Measurements from ENCODE around the gene ENAH.
A peak's percentile ranks its signal among the peaks of the same experiment; 100 is the strongest.
"Not testable (repeated sequence)": the region's sequence is repeated elsewhere in the genome, so short reads cannot be mapped to it uniquely, and the experiment has no call there.

The ENAH gene

DNA sequence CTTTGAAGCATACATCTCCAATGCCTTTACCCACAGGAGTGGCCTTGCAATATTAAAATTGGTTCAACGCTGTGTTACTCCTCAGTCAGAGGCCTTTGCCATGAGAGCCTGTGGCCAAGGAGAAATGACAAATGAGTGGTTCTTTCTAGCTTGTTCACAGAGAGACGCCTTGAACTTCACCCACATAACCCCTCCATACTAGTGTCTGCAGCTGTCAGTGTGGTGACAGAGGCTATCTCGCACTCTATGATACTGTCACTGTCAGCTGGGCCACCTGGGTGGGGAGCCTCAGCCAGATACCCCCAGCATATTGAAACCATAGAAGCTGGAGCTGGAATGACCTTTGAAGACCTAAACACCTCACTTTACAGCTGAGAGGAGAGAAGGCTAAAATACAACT, 167.7 kb downstream of the ENAH start:
- DNase-seq = no peak

DNA sequence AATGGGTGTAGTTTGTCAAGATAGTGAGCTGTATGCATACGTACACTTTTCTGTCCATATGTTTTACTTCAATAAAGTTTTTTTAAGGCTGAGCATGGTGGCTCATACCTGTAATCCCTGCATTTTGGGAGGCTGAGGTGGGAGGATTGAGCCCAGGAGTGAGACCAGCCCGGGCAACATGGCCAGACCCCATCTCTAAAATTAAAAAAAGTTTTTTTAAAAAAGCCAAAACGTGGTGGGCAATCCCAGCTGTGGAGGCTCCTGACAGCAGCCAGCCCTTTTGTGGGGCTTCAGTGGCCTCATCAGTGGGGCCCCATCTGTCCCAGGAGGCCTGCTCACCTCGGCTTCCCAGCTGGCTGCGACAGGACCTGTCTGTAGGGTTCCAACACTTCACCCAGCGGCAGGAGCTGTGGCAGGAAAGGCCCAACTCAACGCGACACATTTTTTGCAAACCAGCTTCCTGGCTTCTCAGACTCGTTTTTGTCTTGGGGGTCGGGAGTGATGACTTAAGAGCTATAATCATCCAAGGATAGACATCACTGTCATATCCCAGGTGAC, 168.2 kb downstream of the ENAH start:
- no peak for DNase-seq

DNA sequence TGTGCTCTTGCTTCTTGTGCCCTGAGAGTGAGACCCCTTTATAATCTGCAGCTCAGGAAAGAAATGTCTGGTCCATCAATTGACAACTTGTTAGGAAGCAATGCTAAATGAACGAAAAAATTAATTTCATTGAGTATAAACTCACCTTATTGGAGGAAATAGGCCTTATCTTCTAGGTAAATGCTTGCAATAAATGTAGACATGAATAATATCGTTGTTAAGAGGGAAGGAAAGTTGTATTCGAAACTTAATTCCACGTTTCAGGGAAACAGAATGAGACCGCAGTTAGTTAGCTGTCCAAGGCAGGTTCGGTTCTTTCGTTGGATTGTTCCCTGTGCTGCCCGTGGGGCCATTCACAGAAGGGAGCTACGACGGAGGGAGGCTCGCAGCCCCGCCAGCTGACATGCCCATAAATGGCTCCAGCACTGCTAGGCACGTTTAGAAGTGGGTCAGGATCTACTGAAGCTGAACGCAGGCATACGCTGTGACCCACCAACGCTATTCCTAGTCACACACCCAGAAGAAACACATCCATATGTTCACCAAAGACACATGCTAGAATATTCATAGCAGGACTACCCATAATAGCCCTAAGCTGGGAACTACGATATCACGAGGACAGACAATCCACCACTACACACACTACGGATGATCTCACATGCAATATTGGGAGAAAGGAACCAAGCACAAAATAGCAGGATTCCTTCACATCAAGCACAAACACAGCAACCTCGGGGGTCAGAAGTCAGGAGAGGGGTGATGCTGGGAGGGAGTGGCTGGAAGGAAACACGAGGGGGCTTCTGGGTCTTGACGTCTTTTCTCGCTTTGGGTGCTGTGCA, 168.9 kb downstream of the ENAH start:
- DNase-seq = peak; percentile 56

DNA sequence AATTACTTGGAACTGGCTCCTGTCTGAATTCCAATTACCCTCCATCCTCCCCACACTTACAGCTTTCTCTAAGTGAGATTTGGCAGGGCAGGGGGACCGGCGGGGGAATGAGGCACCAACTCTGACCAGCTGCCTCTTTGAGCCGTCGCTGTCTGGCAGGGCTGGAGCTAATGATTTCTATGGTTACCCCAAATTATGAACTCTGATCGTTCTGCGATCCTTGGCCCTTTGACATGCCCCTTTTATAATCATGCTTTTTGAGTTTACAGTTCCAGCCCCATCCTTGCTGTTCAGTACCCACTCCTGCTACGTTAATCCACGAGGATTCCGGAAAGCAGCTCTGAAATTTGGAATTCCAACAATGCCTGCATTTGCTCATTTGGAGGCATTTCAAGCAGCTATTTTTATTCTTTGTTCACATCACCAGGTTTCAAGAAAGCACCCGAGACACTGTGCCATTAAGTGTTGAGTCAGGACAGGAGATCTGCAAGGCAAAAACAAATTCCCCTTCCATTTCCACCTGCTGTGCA, 170.4 kb downstream of the ENAH start:
- DNase-seq = no peak

DNA sequence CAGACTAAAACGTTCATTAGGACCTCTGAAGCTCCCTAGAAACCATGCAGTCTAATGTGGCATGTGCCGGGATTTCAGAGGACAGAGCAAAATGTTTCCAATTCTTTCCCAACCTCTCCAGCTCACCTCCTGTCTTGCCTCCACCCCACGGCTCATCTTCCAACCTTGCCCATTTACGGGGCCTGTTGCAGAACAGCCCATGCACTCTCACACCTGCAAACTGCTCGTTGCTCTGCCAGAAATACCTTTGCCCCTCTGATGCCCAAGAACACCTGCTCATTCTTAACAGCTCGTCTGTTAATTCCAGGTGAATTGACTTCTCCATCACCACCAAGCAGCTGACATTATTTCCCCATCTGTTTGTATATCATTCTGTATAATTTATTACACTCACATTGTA, 171.2 kb downstream of the ENAH start:
- DNase-seq = no peak

DNA sequence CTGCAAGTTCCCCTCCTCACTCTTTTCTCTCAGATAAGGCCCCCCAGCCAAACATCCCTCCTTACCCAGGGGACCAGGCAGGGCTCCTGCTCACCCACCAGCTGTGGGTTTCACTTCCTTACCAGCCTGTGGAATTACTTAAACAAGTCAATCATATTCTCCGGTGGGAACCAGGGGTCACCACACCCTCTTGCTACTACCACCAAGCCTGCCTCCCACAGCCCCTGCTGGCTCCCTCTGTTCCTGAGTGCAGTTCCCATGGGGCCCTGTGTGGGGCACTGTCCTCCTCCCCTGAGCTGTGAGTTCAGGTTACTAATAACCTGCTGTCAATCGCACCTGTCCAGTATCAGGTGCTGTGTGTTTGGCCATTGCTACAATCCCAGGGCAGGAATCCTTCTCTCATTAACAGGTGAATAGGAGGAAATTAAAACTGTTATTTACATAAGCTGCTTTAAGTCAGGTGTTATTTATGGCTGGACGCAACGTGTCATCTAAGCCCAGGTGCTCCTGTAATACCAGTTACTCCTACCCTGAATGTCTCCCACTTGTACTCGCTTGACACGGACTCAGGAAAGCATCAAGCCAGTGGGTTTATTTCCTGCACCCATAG, 172.0 kb downstream of the ENAH start:
- no peak for DNase-seq

DNA sequence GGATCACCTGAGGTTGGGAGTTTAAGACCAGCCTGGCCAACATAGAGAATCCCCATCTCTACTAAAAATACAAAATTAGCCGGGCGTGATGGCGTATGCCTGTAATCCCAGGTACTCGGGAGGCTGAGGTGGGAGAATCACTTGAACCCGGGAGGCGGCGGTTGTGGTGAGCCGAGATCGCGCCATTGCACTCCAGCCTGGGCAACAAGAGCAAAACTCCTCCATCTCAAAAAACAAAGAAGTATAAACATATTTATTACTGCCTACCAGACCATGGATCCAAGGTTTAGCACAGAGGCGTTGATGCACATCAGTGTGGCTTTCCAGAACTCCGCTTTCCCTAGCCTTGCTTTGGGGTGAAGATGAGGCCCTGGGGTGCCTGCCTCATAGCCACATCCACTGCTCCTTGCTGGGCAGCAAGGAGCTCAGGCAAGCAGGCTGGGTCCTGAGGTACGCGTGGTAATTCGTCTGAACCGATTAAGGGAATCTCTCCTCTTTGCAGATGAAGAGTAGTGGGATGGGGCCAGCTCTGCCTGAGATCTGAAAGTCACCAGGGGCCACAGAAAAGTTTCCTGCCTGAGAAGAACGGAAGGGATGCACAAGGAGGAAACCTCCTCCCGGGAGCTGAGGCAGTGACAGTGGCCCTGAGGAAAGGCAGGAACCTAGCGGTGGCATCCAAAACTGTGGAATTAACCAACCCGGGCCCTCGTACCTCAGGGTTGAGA, 172.8 kb downstream of the ENAH start:
- no peak for DNase-seq

DNA sequence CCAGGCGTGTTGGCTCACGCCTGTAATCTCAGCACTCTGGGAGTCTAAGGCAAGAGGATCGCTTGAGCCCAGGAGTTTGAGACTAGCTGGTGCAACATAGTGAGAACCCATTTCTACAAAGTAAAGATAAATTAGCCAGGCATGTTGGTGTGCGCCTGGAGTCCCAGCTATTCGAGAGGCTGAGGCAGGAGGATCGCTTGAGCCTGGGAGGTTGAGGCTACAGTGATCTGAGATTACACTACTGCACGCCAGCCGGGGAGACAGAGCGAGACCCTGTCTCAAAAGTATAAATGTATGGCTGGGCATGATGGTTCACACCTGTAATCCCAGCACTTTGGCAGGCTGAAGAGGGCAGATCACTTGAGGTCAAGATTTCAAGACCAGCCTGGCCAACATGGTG, 173.6 kb downstream of the ENAH start:
- no peak for DNase-seq

DNA sequence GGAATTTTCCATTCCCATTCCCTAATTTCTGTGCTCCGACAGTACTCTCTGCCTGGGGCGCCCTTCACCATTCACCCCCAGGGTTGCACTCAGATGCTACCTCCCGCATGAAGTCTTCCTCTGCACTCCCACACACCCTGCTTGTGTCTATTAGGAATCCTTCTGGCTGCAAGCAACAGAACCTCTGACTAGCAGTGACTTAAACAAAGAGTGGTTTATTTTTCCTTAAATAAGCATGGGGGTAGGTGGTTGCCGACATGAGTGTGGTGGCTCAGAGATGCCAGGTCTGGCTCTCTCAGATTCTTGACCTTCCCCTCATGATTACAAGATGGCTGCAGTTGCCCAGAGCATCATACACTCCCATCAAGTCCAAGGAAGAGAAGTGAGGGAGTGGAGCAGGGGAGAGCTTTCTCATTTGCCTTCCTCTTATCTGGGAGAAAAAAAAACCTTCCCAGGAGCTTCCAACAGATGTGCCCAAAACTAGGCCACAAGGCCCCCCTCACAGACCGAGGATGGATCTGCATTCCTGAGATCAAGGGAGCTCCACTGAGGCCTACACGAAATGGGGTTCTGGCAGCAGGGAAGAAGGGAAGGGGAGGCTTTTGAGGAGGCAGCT, 175.5 kb downstream of the ENAH start:
- no peak for DNase-seq

DNA sequence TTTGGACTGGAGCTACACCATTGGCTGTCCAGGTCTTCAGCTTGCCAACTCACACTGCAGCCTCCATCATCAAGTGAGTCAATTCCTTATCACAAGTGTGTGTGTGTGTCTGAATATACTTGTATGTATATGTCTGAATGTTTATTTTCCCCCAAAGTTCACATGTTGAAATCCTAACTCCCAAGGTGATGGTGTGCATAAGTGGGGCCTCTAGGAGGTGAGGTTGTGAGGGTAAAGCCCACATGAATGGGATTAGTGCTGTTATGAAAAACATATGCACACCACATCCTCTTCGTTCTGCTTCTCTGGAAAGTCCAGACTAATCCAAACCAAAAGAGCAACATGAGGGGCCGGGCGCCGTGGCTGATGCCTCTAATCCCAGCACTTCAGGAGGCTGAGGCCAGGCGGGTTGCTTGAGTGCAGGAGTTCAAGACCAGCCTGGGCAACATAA, 176.4 kb downstream of the ENAH start:
- no peak for DNase-seq

DNA sequence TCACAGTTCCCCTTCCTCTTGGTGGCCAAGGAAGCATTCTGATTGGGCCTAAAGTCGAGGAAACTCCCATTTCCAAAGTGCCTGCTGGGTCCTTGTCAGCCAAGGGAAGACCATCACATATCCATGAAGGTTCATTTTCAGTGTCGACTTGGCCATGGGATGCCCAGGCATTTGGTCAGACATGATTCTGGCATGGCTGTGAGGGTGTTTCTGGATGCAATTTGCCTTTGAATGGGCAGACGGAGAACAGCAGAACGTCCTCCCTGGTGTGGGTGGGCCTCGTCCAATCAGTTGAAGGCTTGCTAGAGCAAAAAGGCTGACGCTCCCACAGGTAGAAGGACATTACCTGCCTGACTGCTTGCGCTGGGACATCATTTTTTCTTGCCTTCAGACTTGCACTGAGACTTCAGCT, 176.8 kb downstream of the ENAH start:
- no peak for DNase-seq

DNA sequence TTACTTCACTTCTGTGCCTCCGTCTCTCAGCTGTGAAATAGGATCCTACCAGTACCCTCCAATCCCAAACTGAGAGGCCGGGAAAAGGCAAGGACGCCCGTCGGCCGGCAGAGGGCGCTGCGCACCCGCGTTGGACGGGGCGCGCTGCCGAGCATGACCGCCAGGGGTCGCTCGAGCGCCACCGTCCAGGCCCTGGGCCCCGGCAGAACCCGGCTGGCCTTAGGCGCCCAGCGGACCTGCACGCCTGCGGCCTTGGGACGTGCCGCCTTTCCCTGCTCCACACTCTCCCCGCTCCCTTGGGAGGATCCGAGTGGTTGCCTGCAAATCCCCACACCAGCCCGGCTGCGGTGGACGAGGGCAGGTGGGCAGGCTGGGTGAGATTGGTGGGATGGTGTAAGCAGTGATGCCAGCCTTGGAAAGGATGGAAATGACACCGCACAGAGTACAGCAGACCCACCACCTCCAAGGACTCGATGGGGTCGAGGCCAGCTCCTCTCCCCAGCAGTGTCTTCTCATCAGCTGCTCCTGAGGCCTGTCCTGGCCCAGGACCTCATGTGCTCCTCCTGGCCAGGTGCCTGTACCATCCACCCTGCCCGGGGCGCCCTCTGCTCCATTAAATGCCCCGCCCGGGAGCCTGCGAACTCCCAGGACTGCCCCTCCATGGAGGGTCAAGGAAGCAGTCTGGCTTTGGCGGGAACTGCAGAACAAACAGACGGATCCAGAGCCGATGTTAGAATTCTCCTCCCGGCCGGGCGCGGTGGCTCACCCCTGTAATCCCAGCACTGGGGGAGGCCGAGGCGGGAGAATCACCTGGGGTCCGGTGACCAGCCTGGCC, 177.7 kb downstream of the ENAH start:
- DNase-seq = peak; percentile 86

DNA sequence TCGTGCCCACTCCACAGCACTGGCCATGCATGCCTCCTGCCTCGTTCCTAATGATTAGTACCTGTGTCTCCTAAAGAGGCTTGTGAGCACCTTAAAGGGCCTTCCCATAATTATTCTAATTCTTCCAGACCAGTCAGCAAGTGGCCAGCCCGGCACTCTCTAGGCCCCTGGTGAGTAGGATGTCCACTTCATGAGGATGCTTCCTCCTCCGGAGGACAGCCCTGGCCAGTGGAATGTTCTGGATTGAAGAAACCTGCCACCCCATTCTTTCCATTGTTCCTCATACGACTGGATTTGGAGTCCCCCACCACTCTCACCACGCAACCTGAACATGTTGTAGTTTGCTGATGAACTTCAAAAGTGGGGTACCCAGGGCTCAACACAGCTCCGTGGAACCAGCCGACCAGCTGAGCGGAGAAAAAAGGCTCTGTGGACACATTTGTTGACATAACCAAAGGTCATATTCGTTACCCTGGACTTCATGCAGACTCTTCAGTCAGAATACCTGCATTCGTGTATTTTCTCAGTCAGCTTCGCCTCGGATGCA, 178.4 kb downstream of the ENAH start:
- no peak for DNase-seq

DNA sequence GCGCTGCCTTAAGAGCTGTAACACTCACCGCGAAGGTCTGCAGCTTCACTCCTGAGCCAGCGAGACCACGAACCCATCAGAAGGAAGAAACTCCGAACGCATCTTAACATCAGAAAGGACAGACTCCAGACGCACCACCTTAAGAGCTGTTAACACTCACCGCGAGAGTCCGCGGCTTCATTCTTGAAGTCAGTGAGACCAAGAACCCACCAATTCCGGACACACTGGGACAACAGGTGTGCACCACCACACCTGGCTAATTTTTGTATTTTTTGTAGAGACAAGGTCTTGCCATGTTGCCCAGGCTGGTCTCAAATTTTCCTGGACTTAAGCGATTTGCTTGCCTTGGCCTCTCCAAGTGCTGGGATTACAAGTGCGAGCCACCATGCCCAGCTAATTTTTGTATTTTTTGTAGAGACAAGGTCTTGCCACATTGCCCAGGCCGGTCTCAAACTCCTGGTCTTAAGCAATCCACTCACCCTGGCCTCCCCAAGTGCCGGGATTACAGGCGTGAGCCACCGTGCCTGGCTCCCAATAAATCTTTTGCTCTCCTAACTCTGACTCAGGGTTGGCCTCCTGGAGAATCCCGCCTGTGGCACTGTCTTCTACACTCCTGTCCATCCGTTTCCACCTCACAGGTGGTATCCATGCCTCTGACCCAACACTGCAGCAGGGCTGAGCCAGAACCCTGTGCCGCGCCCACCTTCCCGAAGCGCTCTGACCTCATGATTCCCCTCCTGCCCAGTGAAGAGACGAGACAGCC, 179.1 kb downstream of the ENAH start:
- DNase-seq = not testable (repeated sequence)

DNA sequence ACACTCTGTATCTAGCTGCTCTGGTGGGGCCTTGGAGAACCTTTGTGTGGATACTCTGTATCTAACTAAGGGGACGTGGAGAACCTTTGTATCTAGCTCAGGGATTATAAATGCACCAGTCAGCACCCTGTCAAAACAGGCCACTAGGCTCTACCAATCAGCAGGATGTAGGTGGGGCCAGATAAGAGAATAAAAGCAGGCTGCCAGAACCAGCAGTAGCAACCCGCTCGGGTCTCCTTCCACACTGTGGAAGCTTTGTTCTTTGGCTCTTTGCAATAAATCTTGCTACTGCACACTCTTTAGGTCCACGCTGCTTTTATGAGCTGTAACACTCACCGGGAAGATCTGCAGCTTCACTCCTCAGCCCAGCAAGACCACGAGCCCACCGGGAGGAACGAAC, 179.7 kb downstream of the ENAH start:
- not testable (repeated sequence) for DNase-seq

DNA sequence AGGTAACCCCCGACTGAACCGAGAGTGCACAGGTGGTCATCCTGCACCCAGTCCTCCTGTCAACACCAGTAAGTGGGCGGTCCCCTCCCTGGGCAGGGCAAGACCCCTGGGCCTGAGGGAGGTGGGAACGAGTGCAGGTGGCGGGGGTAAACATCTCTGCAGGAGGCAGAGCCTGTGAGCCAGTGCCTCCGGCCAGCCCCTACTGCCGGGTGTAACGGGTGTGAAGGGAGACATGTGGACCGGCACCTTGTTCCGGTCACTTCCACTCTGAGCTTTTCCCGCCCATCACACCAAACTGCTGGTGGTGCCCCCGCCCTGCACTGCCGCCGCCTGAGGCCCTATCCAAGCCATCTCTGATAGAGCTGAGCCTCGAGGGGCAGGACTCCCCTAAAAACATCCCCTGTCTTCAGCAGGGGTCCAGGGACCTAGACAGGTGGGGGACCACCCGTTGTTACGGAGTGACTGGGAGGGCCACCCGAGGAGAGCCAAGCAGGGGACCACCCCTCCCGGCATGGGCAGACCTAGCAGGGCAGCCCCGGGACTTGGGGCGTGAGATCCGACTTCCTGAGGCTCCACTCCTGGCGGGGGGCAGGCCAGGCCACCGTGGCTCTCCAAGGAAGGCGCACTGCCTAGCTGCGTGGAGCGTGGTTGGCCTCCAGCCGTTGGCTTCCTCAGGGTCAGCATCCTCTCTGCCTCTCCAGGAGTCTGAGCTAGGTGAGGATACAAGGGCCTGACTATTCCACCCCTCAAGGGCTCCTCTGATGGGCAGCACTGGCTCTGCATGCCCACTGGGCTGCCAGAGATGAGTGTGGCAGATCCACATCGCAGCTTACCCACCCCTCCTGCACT, 181.2 kb downstream of the ENAH start:
- DNase-seq = no peak

DNA sequence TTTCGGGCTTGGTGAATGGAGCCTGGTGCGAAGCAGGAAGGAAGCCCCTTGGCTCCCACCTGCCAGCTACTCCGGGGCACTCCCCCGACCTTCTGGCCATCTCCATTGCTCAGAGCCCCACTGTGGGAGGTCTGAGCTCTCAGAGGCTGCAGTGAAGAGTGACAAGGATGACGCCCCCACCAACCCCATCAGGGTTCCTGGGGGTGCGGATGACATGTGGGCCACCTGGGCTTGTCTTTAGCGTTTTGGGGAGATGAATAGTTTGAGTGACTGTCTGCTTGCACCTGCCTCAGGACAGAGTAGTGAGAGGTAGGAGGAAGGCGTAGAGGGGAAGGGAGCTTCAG, 181.8 kb downstream of the ENAH start:
- no peak for DNase-seq

DNA sequence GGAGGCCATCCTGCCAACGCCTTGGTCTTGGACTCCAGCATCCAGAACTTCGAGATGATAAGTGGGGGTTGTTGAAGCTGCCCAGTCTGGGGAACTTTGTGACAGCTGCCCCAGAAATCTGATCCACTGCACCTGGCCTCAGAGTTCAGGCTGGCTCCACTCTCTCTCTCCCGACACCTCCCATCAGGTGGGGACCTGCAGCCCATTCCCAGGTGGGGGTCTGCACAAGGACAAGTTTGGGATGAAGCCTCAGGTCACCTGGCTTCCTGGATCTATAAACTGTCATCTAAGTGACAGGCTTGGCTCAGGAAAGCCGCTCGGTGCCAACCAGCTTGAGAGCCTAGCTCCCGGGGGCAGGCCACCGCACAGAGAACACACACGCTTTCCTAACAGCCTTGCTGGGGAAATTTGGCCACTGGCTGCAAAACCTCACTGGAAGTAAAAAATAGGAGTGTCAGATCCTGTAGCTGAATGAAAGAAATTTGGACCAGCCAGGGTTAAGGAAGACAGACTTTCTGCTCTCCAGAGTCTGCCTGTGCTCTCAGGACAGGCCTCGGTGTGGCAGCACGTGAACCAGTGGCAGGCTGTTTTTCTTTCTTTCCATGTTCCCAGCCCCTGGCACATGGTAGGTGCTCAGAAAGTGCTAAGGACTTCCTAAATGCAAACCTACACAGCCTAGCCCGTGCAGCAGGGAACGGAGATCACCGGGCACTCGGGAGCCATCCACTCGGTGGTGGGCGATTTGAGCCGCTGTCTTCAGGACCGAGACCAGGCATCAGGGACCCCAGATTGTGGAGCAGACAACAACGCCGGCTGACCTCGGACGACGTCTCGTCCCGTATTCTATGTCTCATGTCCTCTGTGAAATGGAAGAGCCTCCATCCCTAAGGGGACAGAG, 182.5 kb downstream of the ENAH start:
- no peak for DNase-seq

DNA sequence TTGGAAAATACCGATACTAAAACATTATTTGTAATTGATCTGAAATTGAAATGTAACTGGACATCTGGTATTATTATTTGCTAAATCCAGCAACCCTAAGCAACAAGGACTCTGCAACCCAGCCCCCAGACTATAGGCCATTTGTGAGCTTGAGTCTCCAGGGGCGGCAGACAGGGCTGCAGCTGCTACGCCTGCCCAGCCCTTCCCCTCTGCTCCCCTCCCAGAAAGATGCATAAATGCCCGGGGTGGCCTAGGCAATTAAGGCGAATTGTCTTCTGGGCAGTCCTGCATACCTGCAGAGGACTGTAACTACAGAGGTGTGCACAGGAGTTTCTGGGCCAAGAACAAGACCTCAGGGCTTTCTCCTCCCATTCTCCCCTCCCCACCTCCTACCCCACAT, 183.9 kb downstream of the ENAH start:
- DNase-seq = no peak

Measured in eye (tissue), 1 donor.